Activated CD4-positive, alpha-beta T cell treated with anti-CD3 and anti-CD28 coated beads for 1 hour (primary cell): ENCODE measurements around the gene FHL3.
"Not testable (repeated sequence)": the region's sequence is repeated elsewhere in the genome, so short reads cannot be mapped to it uniquely, and the experiment has no call there.

Experiments used
- DNase-seq: peaks from one replicate; pipeline ENCODE4 v3.0.0-alpha.2; 2020

Gene FHL3

GRCh38 chr1:38034871-38035270 is 29.6 kb upstream of the FHL3 start:
- DNase-seq = no peak

DNA sequence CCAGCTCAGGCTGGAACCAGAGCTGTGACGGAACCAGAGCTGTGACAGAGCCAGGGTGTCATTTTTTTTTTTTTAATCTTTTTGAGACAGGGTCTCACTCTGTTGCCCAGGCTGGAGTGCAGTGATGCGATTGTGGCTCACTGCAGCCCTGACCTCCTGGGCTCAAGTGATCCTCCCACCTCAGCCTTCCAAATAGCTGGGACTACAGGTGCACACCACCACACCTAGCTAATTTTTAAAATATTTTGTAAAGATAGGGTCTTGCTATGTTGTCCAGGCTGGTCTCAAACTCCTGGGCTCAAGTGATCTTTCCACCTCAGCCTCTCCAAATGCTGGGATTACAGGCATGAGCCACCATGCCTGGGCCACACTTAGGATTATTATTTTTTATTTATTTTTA is 27.7 kb upstream of the FHL3 start:
- DNase-seq = not testable (repeated sequence)

DNA sequence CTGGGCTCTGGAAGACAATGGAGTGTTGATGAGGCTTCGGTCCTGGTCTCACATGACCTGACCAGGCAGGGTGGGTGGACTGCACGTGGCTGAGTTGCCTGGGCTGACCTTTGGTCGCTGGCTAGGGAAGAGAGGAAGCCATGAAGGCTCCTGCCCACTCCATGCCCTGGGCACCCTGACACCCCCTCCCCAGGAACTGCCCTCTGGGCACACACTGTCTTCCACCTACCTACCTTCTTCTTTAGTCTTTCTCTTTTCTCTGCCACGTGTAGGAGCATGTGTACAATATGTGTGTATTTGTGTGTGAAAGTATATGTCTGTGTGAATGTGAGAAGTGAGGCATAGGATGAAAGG is 26.2 kb upstream of the FHL3 start:
- DNase-seq = no peak

DNA sequence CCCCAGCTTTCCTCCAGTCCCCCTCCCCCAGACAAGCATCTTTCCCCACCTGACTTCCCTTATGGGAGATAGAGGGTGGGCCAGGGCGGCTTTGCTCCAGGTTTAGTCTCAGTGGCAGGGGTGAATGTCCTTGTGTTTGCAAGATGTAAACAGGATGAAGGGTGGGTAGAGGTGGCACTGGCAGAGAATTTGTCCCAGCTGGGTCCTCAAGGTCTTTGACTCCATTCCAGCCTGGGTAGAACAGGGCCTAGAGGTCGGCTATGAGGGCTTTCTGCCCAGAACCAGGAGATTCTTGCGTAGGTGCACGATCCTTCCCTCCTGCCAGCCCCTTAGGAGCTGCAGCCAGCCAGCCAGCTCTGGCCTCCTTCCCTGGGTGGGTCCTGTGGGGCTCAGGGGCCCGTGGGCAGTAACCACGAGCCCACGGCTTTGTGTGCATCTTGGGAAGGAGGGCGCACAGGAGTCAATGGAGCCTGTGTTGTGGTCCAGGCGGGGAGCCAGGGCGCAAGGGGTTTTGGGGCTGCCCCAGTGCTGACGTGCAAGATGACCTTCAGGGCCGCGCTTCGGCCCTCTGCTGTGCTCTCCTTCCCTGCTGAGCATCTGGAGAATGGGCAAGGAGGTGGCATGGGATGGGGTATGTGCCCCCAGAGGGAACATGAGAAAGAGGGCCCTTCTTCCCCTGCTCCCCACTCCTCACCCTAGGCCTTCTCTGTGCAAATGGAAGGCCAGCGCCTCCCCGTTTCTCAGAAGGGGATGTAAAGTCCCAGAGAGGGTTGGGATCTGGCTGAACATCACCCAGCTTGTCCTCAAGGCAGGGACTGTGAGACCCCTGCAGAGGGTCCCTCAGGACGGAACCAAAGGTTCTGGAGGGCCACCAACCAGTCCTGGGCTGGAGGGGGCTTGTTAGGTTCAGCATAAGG is 25.5 kb upstream of the FHL3 start:
- DNase-seq = no peak

GRCh38 chr1:38029685-38030511 is 24.6 kb upstream of the FHL3 start:
- no peak for DNase-seq

DNA sequence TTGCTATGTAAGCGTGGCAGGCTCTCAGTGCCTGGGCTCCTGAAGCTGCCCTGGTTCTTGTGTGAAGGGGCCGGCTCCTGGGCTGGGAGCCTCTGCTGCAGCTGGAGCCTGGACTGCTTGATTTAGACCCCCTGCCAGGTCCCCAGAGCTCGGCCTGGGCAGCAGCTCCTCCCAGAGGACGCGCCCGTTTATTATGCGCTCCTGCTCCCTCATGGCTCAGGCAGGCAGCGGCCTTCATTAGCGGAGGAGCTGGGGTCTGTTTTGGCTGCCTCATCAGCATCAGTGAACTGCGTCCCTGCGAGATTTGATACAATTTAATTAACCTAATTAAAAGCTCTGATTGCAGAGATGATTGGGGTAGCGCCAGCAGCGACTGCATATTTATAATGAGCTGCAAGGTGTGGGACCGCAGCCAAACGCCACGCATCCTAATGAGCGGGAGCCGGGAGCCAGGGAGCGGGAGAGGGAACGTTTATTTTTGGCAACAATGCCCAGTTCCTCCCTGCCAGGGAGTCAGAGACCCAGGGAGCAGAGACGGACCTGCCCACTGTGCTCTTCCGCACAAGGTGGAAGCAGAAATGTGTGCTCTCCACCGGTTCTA is 23.9 kb upstream of the FHL3 start:
- no peak for DNase-seq

GRCh38 chr1:38028671-38029070 is 23.4 kb upstream of the FHL3 start:
- DNase-seq = no peak

DNA sequence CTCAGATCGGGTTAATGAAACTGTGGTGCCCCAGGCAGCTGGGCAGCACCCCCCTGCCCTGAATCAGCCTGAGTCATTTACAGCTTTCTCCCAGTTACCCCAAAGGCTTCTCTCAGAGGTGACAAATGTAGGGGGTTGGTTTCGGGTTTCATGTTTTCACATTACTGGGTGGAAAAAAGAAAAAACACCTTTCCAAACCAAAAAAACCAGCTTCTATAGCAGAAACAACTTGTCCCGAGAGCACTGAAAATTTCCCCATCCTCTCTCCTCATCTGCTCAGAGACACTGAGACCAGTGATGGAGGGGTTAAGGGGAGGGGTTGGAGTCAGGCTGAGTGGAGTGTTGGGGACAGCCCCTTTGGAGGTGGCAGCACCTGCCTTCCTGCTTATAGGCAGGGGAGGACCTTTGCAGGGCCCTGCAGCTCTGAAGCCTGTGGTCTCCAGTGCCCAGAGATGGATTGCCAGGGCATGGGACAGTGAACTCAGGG is 22.8 kb upstream of the FHL3 start:
- DNase-seq = no peak

DNA sequence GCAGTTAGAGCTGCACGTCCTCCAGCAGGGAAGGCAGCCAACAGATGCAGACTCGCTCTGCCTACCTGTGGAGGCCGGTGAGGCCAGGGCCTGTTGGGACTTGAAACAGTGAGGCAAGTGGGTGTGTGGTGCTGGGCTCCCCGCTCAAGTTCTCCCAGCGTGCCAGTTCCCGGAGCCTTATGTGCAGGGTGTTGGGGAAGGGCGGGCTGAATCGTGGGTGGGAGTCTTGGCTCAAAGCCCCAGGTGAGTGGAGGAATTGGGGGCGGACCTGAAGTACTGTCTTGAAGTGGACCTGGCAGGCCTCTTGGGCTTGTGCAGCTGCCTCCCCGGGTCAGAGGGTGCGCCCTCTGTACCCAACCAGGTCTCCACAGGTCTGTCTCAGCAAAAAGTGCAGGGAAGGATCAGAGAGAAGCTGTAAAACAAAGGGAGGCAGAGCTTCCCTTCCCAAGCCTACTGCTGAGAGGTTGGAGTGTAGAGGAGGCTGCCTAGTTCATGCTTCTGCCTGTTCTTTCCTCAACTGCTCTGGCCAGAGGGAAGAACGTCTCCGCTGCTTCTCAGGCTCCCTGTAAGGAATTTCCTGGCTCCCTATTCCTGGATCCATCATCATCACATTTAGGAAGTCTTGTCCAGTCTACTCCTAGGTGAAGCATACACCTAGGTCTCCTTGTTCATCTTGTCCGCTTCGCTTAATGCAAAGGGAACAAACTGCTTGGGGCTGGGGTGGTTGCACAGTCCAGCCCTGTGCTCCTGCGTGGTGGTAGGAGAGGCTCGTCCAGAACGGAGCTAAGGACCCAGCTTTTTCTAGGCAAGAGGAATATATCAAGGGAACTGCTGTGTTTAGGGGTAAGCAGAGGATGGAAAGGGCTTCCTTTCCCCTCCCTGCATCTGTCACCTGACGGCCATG is 22.1 kb upstream of the FHL3 start:
- no peak for DNase-seq

DNA sequence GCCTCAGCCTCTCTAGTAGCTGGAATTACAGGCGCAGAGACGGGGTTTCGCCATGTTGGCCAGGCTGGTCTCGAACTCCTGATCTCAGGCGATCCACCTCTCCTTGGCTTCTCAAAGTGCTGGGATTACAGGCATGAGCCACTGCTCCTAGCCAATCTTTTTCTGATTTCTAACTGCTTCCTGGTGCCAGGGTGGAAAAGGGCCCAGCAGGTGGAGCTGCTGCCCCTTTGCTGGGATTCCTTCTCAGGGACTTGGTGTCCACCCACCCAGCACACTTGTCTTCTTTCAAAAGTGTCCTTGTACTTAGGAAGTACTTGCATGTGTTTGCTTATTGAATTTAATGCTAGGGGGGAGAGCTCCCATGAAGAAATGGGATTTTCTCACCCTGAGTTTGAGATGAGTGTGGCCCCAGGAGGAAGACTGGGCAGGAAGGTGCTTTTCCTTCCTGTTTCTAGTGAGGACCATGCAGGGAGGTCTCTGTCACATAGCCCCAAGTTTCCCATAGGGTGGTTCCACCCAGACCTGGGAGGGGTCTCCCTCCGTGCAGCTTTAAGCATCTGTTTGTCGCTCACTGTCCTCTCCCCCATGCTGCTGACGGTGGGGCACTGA is 21.4 kb upstream of the FHL3 start:
- DNase-seq = no peak

GRCh38 chr1:38025664-38026063 is 20.4 kb upstream of the FHL3 start:
- no peak for DNase-seq

DNA sequence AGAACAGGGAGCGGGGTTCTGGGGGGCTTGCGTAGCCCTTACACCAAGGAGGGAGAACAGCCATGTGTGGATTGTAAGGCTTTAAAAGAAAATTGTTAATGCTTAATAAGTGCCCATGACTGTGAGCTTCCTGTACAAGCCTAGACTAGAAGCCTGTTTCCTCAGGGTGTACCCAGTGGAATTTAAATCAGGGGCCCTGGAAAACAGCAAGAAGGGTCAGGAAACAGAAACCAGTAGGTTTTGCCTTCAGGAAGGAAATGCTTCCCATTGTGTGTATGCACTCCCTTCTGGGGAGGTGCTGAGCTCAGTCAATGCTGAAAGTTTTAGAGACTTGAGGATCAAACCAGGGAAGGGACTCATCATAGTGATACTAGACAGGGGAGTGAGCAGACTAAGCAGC is 19.9 kb upstream of the FHL3 start:
- no peak for DNase-seq

DNA sequence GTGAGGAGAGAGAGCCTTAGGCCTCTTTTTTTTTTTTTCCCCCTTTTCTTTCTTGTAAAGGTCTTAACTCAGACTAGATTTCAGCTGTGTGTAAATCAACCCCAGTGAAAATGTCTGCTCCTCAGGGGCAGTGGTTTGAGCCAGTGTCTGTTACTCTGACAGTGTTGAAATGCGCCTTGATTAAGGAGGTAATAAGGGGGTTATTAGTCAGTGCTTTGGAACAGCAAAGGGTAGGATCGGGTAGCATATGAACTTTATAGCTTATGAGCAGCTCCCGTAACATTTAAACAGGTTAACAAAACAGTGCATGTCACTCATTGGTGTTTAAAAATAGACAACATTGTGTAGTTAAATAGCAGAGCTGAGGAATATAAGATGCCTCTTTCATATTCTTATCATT is 17.5 kb upstream of the FHL3 start:
- no peak for DNase-seq

- DNase-seq = no peak
Measured at GRCh38 chr1:38021969-38022368, 16.7 kb upstream of the FHL3 start.

GRCh38 chr1:38020396-38020795 is 15.1 kb upstream of the FHL3 start:
- DNase-seq = no peak

DNA sequence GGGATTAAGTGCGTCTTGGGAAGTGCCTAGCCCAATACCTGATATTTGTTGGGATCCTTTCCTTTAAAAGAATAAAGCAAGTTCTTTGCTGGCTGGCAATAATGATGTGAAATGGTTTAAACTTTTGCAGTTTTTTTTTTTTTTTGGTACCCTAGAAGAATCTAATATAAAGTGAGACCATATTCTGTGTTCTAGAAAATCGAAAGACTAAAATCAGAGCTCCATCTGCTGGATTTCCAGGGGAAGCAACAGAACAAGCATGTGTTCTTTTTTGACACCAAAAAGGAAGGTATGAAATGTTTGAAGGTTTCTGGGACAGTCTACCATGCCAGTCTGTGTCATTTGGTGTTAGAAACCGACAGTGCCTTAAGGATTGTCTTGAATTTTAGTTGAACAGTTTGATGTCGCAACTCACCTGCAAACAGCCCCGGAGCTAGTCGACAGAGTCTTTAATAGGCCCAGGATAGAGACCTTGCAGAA is 13.6 kb upstream of the FHL3 start:
- DNase-seq = no peak

- DNase-seq = no peak
Measured at GRCh38 chr1:38015978-38016725, 10.8 kb upstream of the FHL3 start.

DNA sequence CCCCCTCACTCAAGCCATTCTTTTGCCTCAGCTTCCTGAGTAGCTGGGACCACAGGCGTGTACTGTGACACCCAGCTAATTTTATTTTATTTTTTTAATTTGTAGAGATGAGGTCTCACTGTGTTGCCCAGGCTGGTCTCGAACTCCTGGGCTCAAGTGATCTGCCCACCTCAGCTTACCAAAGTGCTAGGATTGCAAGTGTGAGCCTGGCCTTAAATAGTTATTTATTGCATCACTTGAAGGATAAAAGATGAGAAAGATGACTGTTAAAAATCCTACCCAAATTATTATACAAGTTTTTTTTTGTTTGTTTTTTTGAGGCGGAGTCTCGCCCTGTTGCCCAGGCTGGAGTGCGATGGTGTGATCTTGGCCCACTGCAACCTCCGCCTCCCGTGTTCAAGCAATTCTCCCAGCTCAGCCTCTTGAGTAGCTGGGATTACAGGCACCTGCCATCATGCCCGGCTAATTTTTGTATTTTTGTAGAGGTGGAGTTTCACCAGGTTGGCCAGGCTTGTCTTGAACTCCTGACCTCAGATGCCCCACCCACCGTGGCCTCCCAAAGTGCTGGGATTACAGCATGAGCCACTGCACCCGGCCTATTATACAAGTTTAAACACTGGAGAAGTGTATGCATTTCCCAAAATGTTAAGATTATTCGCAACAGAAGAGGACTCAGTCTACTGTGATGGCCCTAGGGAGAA is 9.6 kb upstream of the FHL3 start:
- DNase-seq = no peak

- DNase-seq = no peak
Measured at GRCh38 chr1:38014171-38014570, 8.9 kb upstream of the FHL3 start.

- no peak for DNase-seq
Measured at GRCh38 chr1:38013227-38013622, 7.9 kb upstream of the FHL3 start.
